ENCODE data around the gene KSR1. TPM values are rescaled to one million over a fixed set of nuclear protein-coding genes. Genes with fewer than 3 reads are reported as not detected.

The KSR1 gene
- total and polyA plus RNA-seq, 2 experiments from 2014 or later, result 7.8 to 53.2 TPM

DNA sequence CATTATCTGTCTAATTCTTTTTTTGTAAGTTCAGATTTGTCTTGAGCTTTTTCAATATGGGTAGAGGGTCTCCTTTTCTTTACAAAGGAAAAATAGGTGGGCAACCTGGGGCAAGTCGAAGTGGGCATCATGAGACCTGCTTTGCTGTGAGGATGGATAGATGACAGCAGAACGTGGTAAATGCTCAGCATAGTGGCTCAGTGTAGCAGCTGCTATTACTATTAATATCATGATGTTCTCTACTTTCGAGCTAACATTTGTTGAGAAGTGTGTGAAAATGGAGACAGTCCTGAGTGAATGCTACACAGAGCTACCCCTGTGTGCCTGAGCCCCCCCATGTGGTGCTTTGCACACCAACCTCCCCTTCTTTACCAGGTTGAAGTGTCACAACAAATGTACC, 135.7 kb downstream of the KSR1 start:
- H3K4me2 ChIP-seq, result no peak overlapping the region
- H3K4me3 Mint-ChIP-seq, result no peak overlapping the region
- H3K4me1 ChIP-seq (ENCODE audit: insufficient read depth), result no peaks in the 10 kb centered on the region; the same call in 1 of the 2 replicates
- peaks cover 4% of the 10 kb centered on the region; the same call in 1 of the 3 replicates for H3K36me3 Mint-ChIP-seq (ENCODE audit: low read depth)
- no peaks in the 10 kb centered on the region for H3K27me3 ChIP-seq (ENCODE audit: insufficient read depth)
- H3K79me2 ChIP-seq (replicated peaks; ENCODE audit: insufficient read depth), result no peaks in the 10 kb centered on the region
- peaks cover 14% of the 10 kb centered on the region for H3K4me1 Mint-ChIP-seq
- H3K27ac ChIP-seq (ENCODE audit: low read depth), result no peak overlapping the region
- H3K27me3 Mint-ChIP-seq (ENCODE audit: insufficient read depth, low read depth, poor library complexity), result peaks cover 8% of the 10 kb centered on the region
- H2AFZ ChIP-seq, result no peak overlapping the region
- H3F3A ChIP-seq (replicated peaks; ENCODE audit: low read depth), result no peaks in the 10 kb centered on the region
- H4K20me1 ChIP-seq (replicated peaks; ENCODE audit: insufficient read depth), result no peaks in the 10 kb centered on the region
- H3K4me3 ChIP-seq, result no peak overlapping the region
- 0 out of 2 replicates have a peak, but pooled peaks cover 5% of the 10 kb centered on the region for H3K36me3 ChIP-seq (ENCODE audit: insufficient read depth)
- DNase-seq (ENCODE audit: low spot score) (no peak), ATAC-seq (no peak)
- no peak overlapping the region for H3K27ac Mint-ChIP-seq
- H3K9me3 Mint-ChIP-seq, result no peaks in the 10 kb centered on the region; the same call in 2 of the 3 replicates
- no peak for TF ChIP-seq REST (IDR thresholded peaks at IDR 0.05; ENCODE audit: unreplicated experiment)
- TF ChIP-seq, protein P1, sequence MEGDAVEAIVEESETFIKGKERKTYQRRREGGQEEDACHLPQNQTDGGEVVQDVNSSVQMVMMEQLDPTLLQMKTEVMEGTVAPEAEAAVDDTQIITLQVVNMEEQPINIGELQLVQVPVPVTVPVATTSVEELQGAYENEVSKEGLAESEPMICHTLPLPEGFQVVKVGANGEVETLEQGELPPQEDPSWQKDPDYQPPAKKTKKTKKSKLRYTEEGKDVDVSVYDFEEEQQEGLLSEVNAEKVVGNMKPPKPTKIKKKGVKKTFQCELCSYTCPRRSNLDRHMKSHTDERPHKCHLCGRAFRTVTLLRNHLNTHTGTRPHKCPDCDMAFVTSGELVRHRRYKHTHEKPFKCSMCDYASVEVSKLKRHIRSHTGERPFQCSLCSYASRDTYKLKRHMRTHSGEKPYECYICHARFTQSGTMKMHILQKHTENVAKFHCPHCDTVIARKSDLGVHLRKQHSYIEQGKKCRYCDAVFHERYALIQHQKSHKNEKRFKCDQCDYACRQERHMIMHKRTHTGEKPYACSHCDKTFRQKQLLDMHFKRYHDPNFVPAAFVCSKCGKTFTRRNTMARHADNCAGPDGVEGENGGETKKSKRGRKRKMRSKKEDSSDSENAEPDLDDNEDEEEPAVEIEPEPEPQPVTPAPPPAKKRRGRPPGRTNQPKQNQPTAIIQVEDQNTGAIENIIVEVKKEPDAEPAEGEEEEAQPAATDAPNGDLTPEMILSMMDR (conservative IDR thresholded peaks at IDR 0.05; ENCODE audit: low read depth in 2 of 2), result no peak
- no peak for TF ChIP-seq EZH2phosphoT487 (IDR thresholded peaks at IDR 0.05; ENCODE audit: unreplicated experiment)
- TF ChIP-seq CREB1 (CRISPR knock-in tag; IDR thresholded peaks at IDR 0.05; ENCODE audit: low read depth), result no peak
- TF ChIP-seq ZNF114 (CRISPR knock-in tag; IDR thresholded peaks at IDR 0.05), result no peak
- no peak for TF ChIP-seq ETS1 (IDR thresholded peaks at IDR 0.05)
- TF ChIP-seq ZNF462 (CRISPR knock-in tag; IDR thresholded peaks at IDR 0.05), result no peak
- no peak for TF ChIP-seq JUNB (IDR thresholded peaks at IDR 0.05; ENCODE audit: unreplicated experiment)
- TF ChIP-seq NANOG (IDR thresholded peaks at IDR 0.05; ENCODE audit: borderline replicate concordance), result no peak
- TF ChIP-seq STAT1 (IDR thresholded peaks at IDR 0.05; ENCODE audit: unreplicated experiment), result no peak
- TF ChIP-seq POLR2AphosphoS5 (IDR thresholded peaks at IDR 0.05; ENCODE audit: low read depth), result no peak
- TF ChIP-seq EZH2 (IDR thresholded peaks at IDR 0.05; ENCODE audit: low read depth, unreplicated experiment), result no peak
- no peak for TF ChIP-seq ZNF331 (CRISPR knock-in tag; IDR thresholded peaks at IDR 0.05; ENCODE audit: low read depth)
- no peaks in the 10 kb centered on the region for H3K9me2 ChIP-seq (ENCODE audit: insufficient read depth)
